ENCODE data around the gene DVL2. TPM values are rescaled to one million over a fixed set of nuclear protein-coding genes. Genes with fewer than 3 reads are reported as not detected.

The DVL2 gene
- total RNA-seq, 1 donor from 2014 or later, result 34.4 TPM

DNA sequence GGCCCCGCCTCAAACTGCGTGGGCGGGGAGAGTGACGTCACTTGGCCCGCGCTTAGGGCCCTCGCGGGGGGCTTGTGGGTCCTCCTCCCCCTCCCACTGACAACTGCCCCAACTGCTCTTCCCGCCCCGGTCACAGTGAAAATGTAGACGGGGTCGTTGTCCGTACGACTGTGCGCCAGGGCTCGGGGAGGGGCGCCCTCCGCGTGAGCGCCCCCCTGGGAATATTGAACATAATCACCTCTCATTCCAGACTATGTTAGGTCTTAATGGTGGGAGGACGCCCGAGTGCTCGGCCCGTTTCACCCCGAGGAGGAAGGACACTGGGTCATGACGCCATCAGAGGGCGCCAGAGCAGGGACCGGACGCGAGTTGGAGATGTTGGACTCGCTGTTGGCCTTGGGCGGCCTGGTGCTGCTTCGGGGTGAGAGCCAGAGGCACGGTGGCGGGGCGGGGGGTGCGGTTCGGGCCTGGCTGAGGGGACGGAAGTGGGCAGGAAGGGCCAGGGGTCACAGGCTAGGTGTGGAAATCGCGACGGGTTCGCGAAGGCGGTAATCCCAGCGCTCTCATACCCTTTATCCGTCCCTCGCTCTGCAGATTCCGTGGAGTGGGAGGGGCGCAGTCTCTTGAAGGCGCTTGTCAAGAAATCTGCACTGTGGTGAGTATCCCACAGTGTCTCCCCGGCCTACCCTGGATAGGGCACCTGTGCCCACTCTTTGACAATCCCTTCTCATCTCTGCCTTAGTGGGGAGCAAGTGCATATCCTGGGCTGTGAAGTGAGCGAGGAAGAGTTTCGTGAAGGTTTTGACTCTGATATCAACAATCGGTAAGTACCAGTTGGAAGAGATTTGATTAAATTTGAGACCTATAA is 18.1 kb upstream of the DVL2 start, which contains the start of gene ELP5:
Gene ELP5, plus strand, starts transcription at position 40 of the 868 bp plus-strand sequence. Its CDS starts 336 bp downstream, at position 376.
- peak within 1 kb of the TSS; percentile 85 for H2AFZ ChIP-seq (ENCODE audit: low read depth, low read length)
- H3K4me3 Mint-ChIP-seq (ENCODE audit: unreplicated experiment), result peak within 1 kb of the TSS; percentile 98
- peaks cover 25% of the 10 kb centered on the region for H3K4me1 Mint-ChIP-seq (ENCODE audit: low read depth, unreplicated experiment)
- H4K20me1 ChIP-seq (ENCODE audit: insufficient read depth, low read length), result peaks cover 23% of the 10 kb centered on the region
- no peak for TF ChIP-seq EZH2 (IDR thresholded peaks at IDR 0.05; ENCODE audit: insufficient read depth, low read length)
- TF ChIP-seq, protein P1, sequence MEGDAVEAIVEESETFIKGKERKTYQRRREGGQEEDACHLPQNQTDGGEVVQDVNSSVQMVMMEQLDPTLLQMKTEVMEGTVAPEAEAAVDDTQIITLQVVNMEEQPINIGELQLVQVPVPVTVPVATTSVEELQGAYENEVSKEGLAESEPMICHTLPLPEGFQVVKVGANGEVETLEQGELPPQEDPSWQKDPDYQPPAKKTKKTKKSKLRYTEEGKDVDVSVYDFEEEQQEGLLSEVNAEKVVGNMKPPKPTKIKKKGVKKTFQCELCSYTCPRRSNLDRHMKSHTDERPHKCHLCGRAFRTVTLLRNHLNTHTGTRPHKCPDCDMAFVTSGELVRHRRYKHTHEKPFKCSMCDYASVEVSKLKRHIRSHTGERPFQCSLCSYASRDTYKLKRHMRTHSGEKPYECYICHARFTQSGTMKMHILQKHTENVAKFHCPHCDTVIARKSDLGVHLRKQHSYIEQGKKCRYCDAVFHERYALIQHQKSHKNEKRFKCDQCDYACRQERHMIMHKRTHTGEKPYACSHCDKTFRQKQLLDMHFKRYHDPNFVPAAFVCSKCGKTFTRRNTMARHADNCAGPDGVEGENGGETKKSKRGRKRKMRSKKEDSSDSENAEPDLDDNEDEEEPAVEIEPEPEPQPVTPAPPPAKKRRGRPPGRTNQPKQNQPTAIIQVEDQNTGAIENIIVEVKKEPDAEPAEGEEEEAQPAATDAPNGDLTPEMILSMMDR (IDR thresholded peaks at IDR 0.05; ENCODE audit: insufficient read depth, low read depth, low read length), result no peak
- peaks cover 56% of the 10 kb centered on the region for H3K79me2 ChIP-seq (ENCODE audit: insufficient read depth, low read length)
- peaks cover 9% of the 10 kb centered on the region for H3K36me3 Mint-ChIP-seq (ENCODE audit: low read depth, unreplicated experiment)
- no peaks in the 10 kb centered on the region for H3K27me3 Mint-ChIP-seq (ENCODE audit: low read depth, unreplicated experiment)
- H3K36me3 ChIP-seq (ENCODE audit: insufficient read depth, low read length), result peaks cover 11% of the 10 kb centered on the region
- no peaks in the 10 kb centered on the region for H3K27me3 ChIP-seq (ENCODE audit: insufficient read depth, low read length)
- H3K9me3 Mint-ChIP-seq (ENCODE audit: unreplicated experiment), result no peaks in the 10 kb centered on the region
- DNase-seq (ENCODE audit: low read depth) (peak; percentile 90), FAIRE-seq (no peak)
- H3K27ac ChIP-seq (ENCODE audit: low read depth, low read length), result peak within 1 kb of the TSS; percentile 99
- peaks cover 15% of the 10 kb centered on the region for H3K4me1 ChIP-seq (ENCODE audit: insufficient read depth, low read length)
- no peaks in the 10 kb centered on the region for H3K9me3 ChIP-seq (ENCODE audit: insufficient read depth, low read depth, low read length)
- H3K27ac Mint-ChIP-seq (ENCODE audit: unreplicated experiment), result peak within 1 kb of the TSS; percentile 100
- H3K4me2 ChIP-seq (ENCODE audit: low read length), result peak within 1 kb of the TSS; percentile 95
- H3K9ac ChIP-seq (ENCODE audit: low read length), result peak within 1 kb of the TSS; percentile 97
- H3K4me3 ChIP-seq (ENCODE audit: insufficient read depth, low read depth, low read length), result peak within 1 kb of the TSS; percentile 84

DNA sequence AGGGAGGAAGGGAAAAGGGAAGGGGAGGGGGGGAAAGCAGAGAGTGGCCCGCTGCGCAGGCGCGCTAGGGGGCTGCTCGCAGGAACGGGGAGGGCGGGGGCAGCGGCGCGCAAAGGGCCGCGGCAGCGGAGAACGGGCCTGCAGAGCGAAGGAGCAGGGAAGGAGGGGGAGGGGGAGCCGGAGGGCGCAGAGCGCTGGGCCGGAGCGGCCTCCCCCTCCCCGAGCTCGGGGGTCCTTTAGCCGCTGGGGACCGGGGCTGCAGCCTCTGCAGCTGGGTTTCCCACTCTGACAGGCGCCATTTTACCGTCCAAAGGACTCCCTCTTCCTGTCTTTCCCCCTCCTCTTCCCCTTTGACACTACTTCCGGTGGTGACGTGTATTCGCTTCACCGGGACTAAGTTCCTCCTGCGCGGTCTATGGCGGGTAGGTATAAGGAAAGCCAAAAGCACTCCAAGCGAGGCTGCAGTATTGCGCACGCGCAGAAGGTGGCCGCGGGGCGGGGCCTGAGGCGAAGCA is 17.4 kb upstream of the DVL2 start, which contains the start of gene CTDNEP1:
Gene CTDNEP1, minus strand, starts transcription at position 74 of the 515 bp plus-strand sequence. CDS start 438 bp downstream, outside the sequence.
- no peaks in the 10 kb centered on the region for H3K27me3 ChIP-seq (ENCODE audit: insufficient read depth, low read length)
- no peak for TF ChIP-seq EZH2 (IDR thresholded peaks at IDR 0.05; ENCODE audit: insufficient read depth, low read length)
- TF ChIP-seq, protein P1 (IDR thresholded peaks at IDR 0.05; ENCODE audit: insufficient read depth, low read depth, low read length), result no peak
- peak within 1 kb of the TSS; percentile 99 for H3K27ac ChIP-seq (ENCODE audit: low read depth, low read length)
- no peaks in the 10 kb centered on the region for H3K9me3 ChIP-seq (ENCODE audit: insufficient read depth, low read depth, low read length)
- Mint-ChIP-seq H3K9me3 (ENCODE audit: unreplicated experiment) (no peaks in the 10 kb centered on the region), H3K27me3 (ENCODE audit: low read depth, unreplicated experiment) (no peaks in the 10 kb centered on the region), H3K27ac (ENCODE audit: unreplicated experiment) (peak within 1 kb of the TSS; percentile 100), H3K36me3 (ENCODE audit: low read depth, unreplicated experiment) (peaks cover 8% of the 10 kb centered on the region), H3K4me3 (ENCODE audit: unreplicated experiment) (peak within 1 kb of the TSS; percentile 98), H3K4me1 (ENCODE audit: low read depth, unreplicated experiment) (peaks cover 25% of the 10 kb centered on the region)
- H3K79me2 ChIP-seq (ENCODE audit: insufficient read depth, low read length), result peaks cover 63% of the 10 kb centered on the region
- H3K9ac ChIP-seq (ENCODE audit: low read length), result peak within 1 kb of the TSS; percentile 97
- peak; percentile 34 for FAIRE-seq
- peaks cover 15% of the 10 kb centered on the region for H3K4me1 ChIP-seq (ENCODE audit: insufficient read depth, low read length)
- DNase-seq (ENCODE audit: low read depth), result peak; percentile 99
- peaks cover 11% of the 10 kb centered on the region for H3K36me3 ChIP-seq (ENCODE audit: insufficient read depth, low read length)
- H4K20me1 ChIP-seq (ENCODE audit: insufficient read depth, low read length), result peaks cover 25% of the 10 kb centered on the region
- H3K4me2 ChIP-seq (ENCODE audit: low read length), result peak within 1 kb of the TSS; percentile 95
- H2AFZ ChIP-seq (ENCODE audit: low read depth, low read length), result peak within 1 kb of the TSS; percentile 85
- peak within 1 kb of the TSS; percentile 84 for H3K4me3 ChIP-seq (ENCODE audit: insufficient read depth, low read depth, low read length)

All from astrocyte (in vitro differentiated cells and primary cell).